ENCODE data around the gene BCL3. TPM values are rescaled to one million over a fixed set of nuclear protein-coding genes. Genes with fewer than 3 reads are reported as not detected.

Gene BCL3
- total and polyA plus RNA-seq, 2 of the 13 experiments (the other 11 are each of a cell fraction or from before 2014, with no cell fraction given), result 2.3 to 4.0 TPM

GRCh38 chr19:44800461-44800860 is 52.0 kb downstream of the BCL3 start (continued):
- TF ChIP-seq HMGXB3 (CRISPR knock-in tag; IDR thresholded peaks at IDR 0.05; ENCODE audit: borderline replicate concordance) (no peak), MXD3 (CRISPR knock-in tag; IDR thresholded peaks at IDR 0.05) (no peak; the same call in 1 of the 2 replicates), TP53 (CRISPR knock-in tag; conservative IDR thresholded peaks at IDR 0.05) (no peak), IRF2 (CRISPR knock-in tag; IDR thresholded peaks at IDR 0.05) (0 out of 2 replicates have a peak, but pooled peaks have one; percentile 39), ZNF460 (CRISPR knock-in tag; IDR thresholded peaks at IDR 0.05; ENCODE audit: borderline replicate concordance) (no peak), CHD4 (IDR thresholded peaks at IDR 0.05; ENCODE audit: borderline replicate concordance, low read length) (no peak), ZNF329 (CRISPR knock-in tag; IDR thresholded peaks at IDR 0.05; ENCODE audit: low read depth) (no peak), DBP (CRISPR knock-in tag; IDR thresholded peaks at IDR 0.05; ENCODE audit: not compliant biosample characterization) (no peak), ERF (CRISPR knock-in tag; IDR thresholded peaks at IDR 0.05) (0 out of 2 replicates have a peak, but pooled peaks have one; percentile 21), CHD2 (IDR thresholded peaks at IDR 0.05; ENCODE audit: low read depth, low read length) (no peak), IRF9 (CRISPR knock-in tag; IDR thresholded peaks at IDR 0.05; ENCODE audit: borderline replicate concordance) (0 out of 2 replicates have a peak, but pooled peaks have one; percentile 50), ZNF75D (CRISPR knock-in tag; IDR thresholded peaks at IDR 0.05; ENCODE audit: borderline replicate concordance) (no peak), ISL2 (CRISPR knock-in tag; IDR thresholded peaks at IDR 0.05) (peak; percentile 26; the same call in 1 of the 2 replicates), IKZF1 (IDR thresholded peaks at IDR 0.05) (no peak), ZNF274 (CRISPR knock-in tag; IDR thresholded peaks at IDR 0.05) (no peak), NFE2L1 (CRISPR knock-in tag; IDR thresholded peaks at IDR 0.05; ENCODE audit: borderline replicate concordance) (no peak), NR2C2 (CRISPR knock-in tag; IDR thresholded peaks at IDR 0.05; ENCODE audit: borderline replicate concordance) (no peak), ZNF143 (CRISPR knock-in tag; IDR thresholded peaks at IDR 0.05) (no peak), ZFP91 (CRISPR knock-in tag; IDR thresholded peaks at IDR 0.05; ENCODE audit: borderline replicate concordance) (peak; percentile 43; the same call in 1 of the 2 replicates), MAFF (IDR thresholded peaks at IDR 0.05; ENCODE audit: low read depth, low read length) (no peak)
- TF ChIP-seq, protein P1, sequence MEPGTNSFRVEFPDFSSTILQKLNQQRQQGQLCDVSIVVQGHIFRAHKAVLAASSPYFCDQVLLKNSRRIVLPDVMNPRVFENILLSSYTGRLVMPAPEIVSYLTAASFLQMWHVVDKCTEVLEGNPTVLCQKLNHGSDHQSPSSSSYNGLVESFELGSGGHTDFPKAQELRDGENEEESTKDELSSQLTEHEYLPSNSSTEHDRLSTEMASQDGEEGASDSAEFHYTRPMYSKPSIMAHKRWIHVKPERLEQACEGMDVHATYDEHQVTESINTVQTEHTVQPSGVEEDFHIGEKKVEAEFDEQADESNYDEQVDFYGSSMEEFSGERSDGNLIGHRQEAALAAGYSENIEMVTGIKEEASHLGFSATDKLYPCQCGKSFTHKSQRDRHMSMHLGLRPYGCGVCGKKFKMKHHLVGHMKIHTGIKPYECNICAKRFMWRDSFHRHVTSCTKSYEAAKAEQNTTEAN (CRISPR knock-in tag; conservative IDR thresholded peaks at IDR 0.05), result no peak
